Thymus (tissue), 11 donors: ENCODE data around the gene ADM. TPM values are rescaled to one million over a fixed set of nuclear protein-coding genes. Genes with fewer than 3 reads are reported as not detected.

Experiments used
- DNase-seq, 9 donors: peaks; one replicate each; pipeline ENCODE4 v3.0.0-alpha.2; 2013; ENCODE audit warnings: low spot score in 9 of 9, low read depth in 6 of 9, missing footprints in 1 of 9
- H3K27ac ChIP-seq, 2 donors: one replicate each; pipeline ENCODE4 v1.5.1; 2013; ENCODE audit warnings: control low read depth in 1 of 2, low read depth in 1 of 2, low read length in 1 of 2, mild to moderate bottlenecking in 1 of 2, moderate library complexity in 1 of 2
- H3K27me3 ChIP-seq, 2 donors: one replicate each; pipeline ENCODE4 v1.5.1; 2013; ENCODE audit warnings: low read length in 1 of 2; ENCODE audit not compliant: control insufficient read depth in 2 of 2, insufficient read depth in 1 of 2
- H3K36me3 ChIP-seq, 2 donors: one replicate each; pipeline ENCODE4 v1.5.1; 2013; ENCODE audit warnings: low read length in 1 of 2, mild to moderate bottlenecking in 1 of 2, moderate library complexity in 1 of 2; ENCODE audit not compliant: control insufficient read depth in 2 of 2, insufficient read depth in 2 of 2
- H3K4me1 ChIP-seq, 2 donors: one replicate each; pipeline ENCODE4 v1.5.1; 2013; ENCODE audit warnings: low read length in 2 of 2; ENCODE audit not compliant: control insufficient read depth in 2 of 2, insufficient read depth in 2 of 2
- H3K4me3 ChIP-seq, 2 donors: one replicate each; pipeline ENCODE4 v1.5.1; 2013; ENCODE audit warnings: low read length in 2 of 2, control low read depth in 1 of 2, mild to moderate bottlenecking in 1 of 2
- H3K9me3 ChIP-seq, 2 donors: one replicate each; pipeline ENCODE4 v1.5.1; 2013; ENCODE audit warnings: low read length in 1 of 2, mild to moderate bottlenecking in 1 of 2; ENCODE audit not compliant: control insufficient read depth in 2 of 2, insufficient read depth in 1 of 2
- WGBS: extraction: QIAGEN DNeasy Blood & Tissue Kit; methylation state at CpG from one replicate; pipeline ENCODE4 v1.1.7; 2013; 5-methylcytosine and 5-hydroxymethylcytosine counted together
- polyA plus RNA-seq: library from polyadenylated mRNA; stranded (reverse); fragments of 200-250 nt; gene quantifications from one replicate; pipeline ENCODE4 v1.2.3, GENCODE V29; 2013
- total RNA-seq: library from RNA; stranded (reverse); fragments of 120-200 nt; gene quantifications from one replicate; pipeline ENCODE4 v1.2.4, GENCODE V29; 2013
- donor health status: healthy.

Gene ADM
- total and polyA plus RNA-seq, 2 donors = 4.7 to 37.4 TPM

GRCh38 chr11:10329935-10330334 lies 25.1 kb downstream of the ADM start:
- WGBS = 98% methylated on average over 2 of the region's 2 CpGs
- DNase-seq = no peak

GRCh38 chr11:10331548-10332289 lies 26.8 kb downstream of the ADM start:
- no peaks in the 10 kb centered on the region for H3K4me1 ChIP-seq
- no peaks in the 10 kb centered on the region for H3K9me3 ChIP-seq
- DNase-seq = no peak
- no peak overlapping the region for H3K4me3 ChIP-seq
- no peak overlapping the region for H3K27ac ChIP-seq
- 97% methylated on average over 6 of the region's 6 CpGs for whole genome bisulfite sequencing
- H3K27me3 ChIP-seq = no peaks in the 10 kb centered on the region
- H3K36me3 ChIP-seq = no peaks in the 10 kb centered on the region

More at GRCh38 chr11:10329935-10330334, 25.1 kb downstream of the ADM start:
- Histone ChIP-seq H3K4me1 (no peaks in the 10 kb centered on the region), H3K27me3 (no peaks in the 10 kb centered on the region), H3K27ac (no peak overlapping the region), H3K9me3 (no peaks in the 10 kb centered on the region), H3K4me3 (no peak overlapping the region), H3K36me3 (no peaks in the 10 kb centered on the region)

- Histone ChIP-seq H3K4me1 (no peaks in the 10 kb centered on the region), H3K36me3 (no peaks in the 10 kb centered on the region), H3K9me3 (no peaks in the 10 kb centered on the region), H3K27ac (no peak overlapping the region), H3K4me3 (no peak overlapping the region), H3K27me3 (no peaks in the 10 kb centered on the region)
- no peak for DNase-seq
- 99% methylated on average over 1 of the region's 1 CpG for whole genome bisulfite sequencing
Measured at GRCh38 chr11:10333490-10333889, 28.6 kb downstream of the ADM start.

GRCh38 chr11:10338287-10338686 lies 33.4 kb downstream of the ADM start:
- Histone ChIP-seq H3K27me3 (no peaks in the 10 kb centered on the region), H3K27ac (no peak overlapping the region), H3K4me1 (no peaks in the 10 kb centered on the region), H3K9me3 (no peaks in the 10 kb centered on the region), H3K4me3 (no peak overlapping the region), H3K36me3 (no peaks in the 10 kb centered on the region)
- DNase-seq = no peak

- no peak for DNase-seq
- no peaks in the 10 kb centered on the region for H3K27me3 ChIP-seq
- 92% methylated on average over 4 of the region's 4 CpGs for WGBS
- no peaks in the 10 kb centered on the region for H3K36me3 ChIP-seq
- H3K4me3 ChIP-seq = no peak overlapping the region
- H3K4me1 ChIP-seq = no peaks in the 10 kb centered on the region
- H3K9me3 ChIP-seq = no peaks in the 10 kb centered on the region
- H3K27ac ChIP-seq = no peak overlapping the region
Measured at GRCh38 chr11:10348650-10349280, 43.9 kb downstream of the ADM start.

GRCh38 chr11:10349281-10349665 lies 44.4 kb downstream of the ADM start:
- no peak overlapping the region for H3K27ac ChIP-seq
- no peaks in the 10 kb centered on the region for H3K36me3 ChIP-seq
- H3K9me3 ChIP-seq = no peaks in the 10 kb centered on the region
- H3K27me3 ChIP-seq = no peaks in the 10 kb centered on the region
- no peak for DNase-seq
- no peak overlapping the region for H3K4me3 ChIP-seq
- peaks cover 0 to under 1% of the 10 kb centered on the region in 2 donors for H3K4me1 ChIP-seq

- Histone ChIP-seq H3K9me3 (no peaks in the 10 kb centered on the region), H3K4me3 (no peak overlapping the region), H3K36me3 (no peaks in the 10 kb centered on the region), H3K27ac (no peak overlapping the region), H3K27me3 (no peaks in the 10 kb centered on the region), H3K4me1 (peaks cover 2 to 5% of the 10 kb centered on the region in 2 donors)
- WGBS = 98% methylated on average over 1 of the region's 1 CpG
- DNase-seq = no peak
Measured at GRCh38 chr11:10349806-10350205, 44.9 kb downstream of the ADM start.

GRCh38 chr11:10350334-10350733 lies 45.5 kb downstream of the ADM start:
- H3K4me3 ChIP-seq = no peak overlapping the region
- DNase-seq = no peak

GRCh38 chr11:10351435-10351764 lies 46.5 kb downstream of the ADM start:
- no peak overlapping the region for H3K4me3 ChIP-seq
- H3K36me3 ChIP-seq = no peaks in the 10 kb centered on the region
- H3K9me3 ChIP-seq = no peaks in the 10 kb centered on the region
- H3K27ac ChIP-seq = no peak overlapping the region
- DNase-seq = no peak
- no peaks in the 10 kb centered on the region for H3K27me3 ChIP-seq
- WGBS = 92% methylated on average over 5 of the region's 5 CpGs
- peaks cover 2 to 5% of the 10 kb centered on the region in 2 donors for H3K4me1 ChIP-seq

More at GRCh38 chr11:10350334-10350733, 45.5 kb downstream of the ADM start:
- H3K4me1 ChIP-seq = peaks cover 2 to 5% of the 10 kb centered on the region in 2 donors
- no peak overlapping the region for H3K27ac ChIP-seq
- no peaks in the 10 kb centered on the region for H3K9me3 ChIP-seq
- no peaks in the 10 kb centered on the region for H3K36me3 ChIP-seq
- no peaks in the 10 kb centered on the region for H3K27me3 ChIP-seq
